Stimulated activated CD8-positive, alpha-beta memory T cell treated with anti-CD3 and anti-CD28 coated beads, Interleukin-12 subunit alpha, Interleukin-12 subunit beta, amount 100 ng/mL, for 4 hours (primary cell): ENCODE data around the gene SLC23A3.
"Not testable (repeated sequence)": the region's sequence is repeated elsewhere in the genome, so short reads cannot be mapped to it uniquely, and the experiment has no call there.

ENCODE experiments used
- DNase-seq: peaks from one replicate; pipeline ENCODE4 v3.0.0-alpha.2; 2020; ENCODE audit warnings: low read depth

Gene SLC23A3

DNA sequence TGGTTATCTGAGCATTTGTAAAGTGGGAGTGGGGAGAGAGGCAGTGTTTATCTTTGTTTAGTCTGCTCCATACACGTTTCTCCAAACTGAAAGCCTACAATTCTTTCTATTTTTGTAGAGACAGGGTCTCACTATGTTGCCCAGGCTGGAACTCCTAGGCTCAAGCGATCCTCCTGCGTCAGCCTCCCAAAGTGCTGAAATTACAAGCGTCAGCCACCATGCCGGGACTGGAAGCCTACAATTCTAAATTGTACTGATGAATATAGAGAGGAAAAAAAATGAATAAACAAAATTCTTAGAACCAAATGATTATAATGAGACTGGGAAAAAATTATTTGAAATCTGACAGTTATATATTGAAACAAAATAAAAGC, 35.3 kb upstream of the SLC23A3 start:
- no peak for DNase-seq

- no peak for DNase-seq
Observed at GRCh38 chr2:219204425-219205164, 34.8 kb upstream of the SLC23A3 start.

- DNase-seq: not testable (repeated sequence)
Observed at GRCh38 chr2:219201331-219201730, 31.5 kb upstream of the SLC23A3 start.

DNA sequence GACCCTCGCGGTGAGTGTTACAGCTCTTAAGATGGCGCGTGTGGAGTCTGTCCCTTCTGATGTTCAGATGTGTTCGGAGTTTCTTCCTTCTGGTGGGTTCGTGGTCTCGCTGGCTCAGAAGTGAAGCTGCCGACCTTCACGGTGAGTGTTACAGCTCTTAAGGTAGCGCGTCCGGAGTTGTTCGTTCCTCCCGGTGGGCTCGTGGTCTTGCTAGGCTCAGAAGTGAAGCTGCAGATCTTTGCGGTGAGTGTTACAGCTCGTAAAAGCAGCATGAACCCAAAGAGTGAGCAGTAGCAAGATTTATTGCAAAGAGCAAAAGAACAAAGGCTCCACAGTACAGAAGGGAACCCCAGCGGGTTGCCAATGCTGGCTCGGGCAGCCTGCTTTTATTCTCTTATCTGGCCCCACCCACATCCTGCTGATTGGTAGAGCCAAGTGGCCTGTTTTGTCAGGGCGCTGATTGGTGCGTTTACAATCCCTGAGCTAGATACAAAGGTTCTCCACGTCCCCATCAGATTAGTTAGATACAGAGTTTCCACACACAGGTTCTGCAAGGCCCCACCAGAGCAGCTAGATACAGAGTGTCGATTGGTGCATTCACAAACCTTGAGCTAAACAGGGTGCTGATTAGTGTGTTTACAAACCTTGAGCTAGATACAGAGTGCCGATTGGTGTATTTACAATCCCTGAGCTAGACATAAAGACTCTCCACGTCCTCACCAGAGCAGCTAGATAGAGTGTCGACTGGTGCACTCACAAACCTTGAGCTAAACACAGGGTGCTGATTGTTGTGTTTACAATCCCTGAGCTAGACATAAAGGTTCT, 30.9 kb upstream of the SLC23A3 start:
- DNase-seq: not testable (repeated sequence)

- no peak for DNase-seq
Observed at GRCh38 chr2:219199470-219200211, 29.8 kb upstream of the SLC23A3 start.

- no peak for DNase-seq
Observed at GRCh38 chr2:219198974-219199373, 29.1 kb upstream of the SLC23A3 start.

GRCh38 chr2:219197388-219197787, 27.6 kb upstream of the SLC23A3 start:
- DNase-seq: no peak

- DNase-seq: no peak
Observed at GRCh38 chr2:219186754-219187456, 17.1 kb upstream of the SLC23A3 start.

GRCh38 chr2:219184121-219184520, 14.3 kb upstream of the SLC23A3 start:
- no peak for DNase-seq

DNA sequence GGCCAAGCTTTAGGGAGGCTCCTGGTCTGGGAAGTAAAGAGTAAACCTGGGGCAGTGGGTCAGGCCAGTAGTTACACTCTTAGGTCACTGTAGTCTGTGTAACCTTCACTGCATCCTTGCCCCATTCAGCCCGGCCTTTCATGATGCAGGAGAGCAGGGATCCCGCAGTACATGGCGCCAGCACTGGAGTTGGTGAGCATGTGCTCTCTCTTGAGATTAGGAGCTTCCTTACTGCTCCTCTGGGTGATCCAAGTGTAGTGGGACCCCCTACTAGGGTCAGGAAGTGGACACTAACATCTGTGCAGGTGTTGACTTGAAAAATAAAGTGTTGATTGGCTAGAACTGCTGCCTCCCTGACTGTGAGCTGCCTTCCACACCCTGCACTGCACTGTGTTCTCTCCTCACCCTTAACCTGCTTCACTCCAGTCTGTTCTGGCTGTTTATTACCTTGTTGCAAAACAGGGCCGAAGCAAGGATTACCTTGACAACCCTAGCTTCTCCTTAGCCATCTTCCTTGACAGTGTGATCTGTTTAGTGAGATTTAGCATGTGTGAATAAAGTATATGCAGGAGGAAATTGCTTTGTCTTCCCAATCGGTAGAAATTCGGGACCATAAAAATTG, 13.4 kb upstream of the SLC23A3 start:
- no peak for DNase-seq

GRCh38 chr2:219182331-219183150, 12.7 kb upstream of the SLC23A3 start:
- DNase-seq: no peak

GRCh38 chr2:219181531-219181930, 11.7 kb upstream of the SLC23A3 start:
- DNase-seq: no peak

GRCh38 chr2:219180961-219181360, 11.1 kb upstream of the SLC23A3 start:
- DNase-seq: no peak

GRCh38 chr2:219179601-219180465, 10.0 kb upstream of the SLC23A3 start:
- no peak for DNase-seq

DNA sequence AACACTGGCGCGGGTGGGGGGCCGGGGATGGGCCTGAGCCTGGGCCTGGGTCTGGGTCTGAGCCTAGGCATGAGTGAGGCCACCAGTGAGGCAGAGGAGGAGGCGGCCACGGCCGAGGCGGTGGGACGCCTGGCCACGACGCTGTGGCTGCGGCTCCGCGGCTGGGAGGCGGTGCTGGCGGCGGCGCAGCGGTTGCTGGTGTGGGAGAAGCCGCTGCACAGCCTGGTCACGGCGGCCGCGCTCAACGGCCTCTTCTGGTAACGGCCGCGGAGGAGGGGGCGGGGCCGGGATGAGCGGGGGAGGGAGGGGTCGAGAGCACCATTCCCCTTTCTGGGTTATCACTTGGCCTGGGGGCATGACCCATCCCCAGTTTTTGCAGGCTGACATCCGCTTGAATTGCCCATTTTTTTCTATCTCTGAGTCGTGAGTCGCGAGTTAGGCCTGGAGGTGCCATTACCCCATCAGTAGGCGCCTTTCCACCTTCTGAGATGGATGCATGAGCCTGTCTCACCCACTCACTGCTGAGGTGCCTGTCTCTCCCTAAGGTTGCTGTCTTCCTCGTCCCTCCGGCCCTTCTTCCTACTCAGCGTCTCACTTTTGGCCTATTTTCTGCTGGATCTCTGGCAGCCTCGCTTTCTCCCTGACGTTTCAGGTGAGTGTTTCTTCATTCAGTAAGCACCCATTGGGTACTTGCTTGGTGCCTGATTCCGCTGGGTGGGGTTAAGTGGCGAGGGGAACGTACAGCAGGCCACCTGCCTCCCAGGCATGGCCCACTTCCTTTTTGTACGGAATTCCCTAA, 8.7 kb upstream of the SLC23A3 start:
- DNase-seq: no peak

GRCh38 chr2:219177552-219178376, 7.9 kb upstream of the SLC23A3 start, which contains the start of gene RETREG2:
Gene RETREG2 (plus strand): TSS chr2:219178275. CDS start chr2:219178353, 78 bp downstream.
- peak; percentile 72 for DNase-seq

GRCh38 chr2:219176818-219177551, 7.2 kb upstream of the SLC23A3 start, which contains the start of gene CNPPD1:
Gene CNPPD1 (minus strand): TSS chr2:219176925. CDS start chr2:219176828, 97 bp downstream.
- peak; percentile 77 for DNase-seq
